GM19193 (cell line): Measurements from ENCODE around the gene MTFMT.

Experiments used
- POLR2A ChIP-seq: IDR thresholded peaks from 4 replicates; pipeline ENCODE4 v1.6.1; 2011; ENCODE audit not compliant: insufficient read depth, insufficient read length; ENCODE audit errors: extremely low read depth

Gene MTFMT

DNA sequence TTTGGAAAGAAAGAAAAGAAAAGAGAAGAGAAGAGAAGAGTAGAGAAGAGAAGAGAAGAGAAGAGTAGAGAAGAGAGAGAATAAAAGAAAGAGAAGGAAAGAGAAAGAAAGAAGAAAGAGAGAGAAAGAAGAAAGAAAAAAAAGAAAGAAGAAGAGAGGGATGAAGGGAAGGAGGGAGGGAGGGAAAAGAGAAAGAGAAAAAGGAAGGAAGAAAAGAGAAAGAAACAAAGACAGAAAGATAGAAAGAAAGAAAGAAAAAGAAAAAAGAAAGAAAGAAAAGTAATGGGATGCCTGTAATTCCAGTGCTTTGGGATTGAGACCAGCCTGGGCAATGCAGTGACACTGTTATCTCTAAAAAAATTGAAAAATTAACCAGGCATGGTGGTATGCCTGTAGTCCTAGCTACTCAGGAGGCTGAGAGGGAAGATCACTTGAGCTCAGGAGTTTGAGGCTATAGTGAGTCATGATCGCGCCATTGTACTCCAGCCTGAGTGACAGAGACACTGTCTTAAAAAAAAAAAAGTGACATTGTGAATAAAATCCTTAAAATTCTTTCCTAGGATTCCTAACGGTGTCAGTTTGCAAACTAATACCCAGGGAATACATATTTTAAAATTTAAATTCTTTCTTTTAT is 36.7 kb upstream of the MTFMT start:
- TF ChIP-seq POLR2A: no peak

- no peak for TF ChIP-seq POLR2A
Observed at GRCh38 chr15:65062726-65063125, 33.3 kb upstream of the MTFMT start.

DNA sequence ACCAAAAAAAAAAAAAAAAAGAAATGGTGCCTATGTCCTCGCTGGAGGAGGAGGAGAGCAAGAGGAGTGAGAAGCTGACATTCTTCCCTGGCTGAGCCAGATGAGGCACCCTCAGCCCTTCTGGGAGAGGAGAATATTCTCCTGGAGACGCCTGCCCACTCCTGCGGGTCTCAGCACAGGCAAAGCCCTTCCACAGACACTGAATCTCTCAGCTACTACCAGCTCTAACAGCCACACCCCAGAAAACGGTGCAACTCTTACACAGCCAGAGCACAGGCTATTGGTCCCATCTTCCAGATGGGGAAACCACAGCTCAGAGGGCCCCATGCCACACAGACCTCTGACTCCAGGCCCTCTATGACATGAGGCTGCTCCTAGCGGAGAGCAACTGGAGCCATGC is 32.6 kb upstream of the MTFMT start:
- no peak for TF ChIP-seq POLR2A

DNA sequence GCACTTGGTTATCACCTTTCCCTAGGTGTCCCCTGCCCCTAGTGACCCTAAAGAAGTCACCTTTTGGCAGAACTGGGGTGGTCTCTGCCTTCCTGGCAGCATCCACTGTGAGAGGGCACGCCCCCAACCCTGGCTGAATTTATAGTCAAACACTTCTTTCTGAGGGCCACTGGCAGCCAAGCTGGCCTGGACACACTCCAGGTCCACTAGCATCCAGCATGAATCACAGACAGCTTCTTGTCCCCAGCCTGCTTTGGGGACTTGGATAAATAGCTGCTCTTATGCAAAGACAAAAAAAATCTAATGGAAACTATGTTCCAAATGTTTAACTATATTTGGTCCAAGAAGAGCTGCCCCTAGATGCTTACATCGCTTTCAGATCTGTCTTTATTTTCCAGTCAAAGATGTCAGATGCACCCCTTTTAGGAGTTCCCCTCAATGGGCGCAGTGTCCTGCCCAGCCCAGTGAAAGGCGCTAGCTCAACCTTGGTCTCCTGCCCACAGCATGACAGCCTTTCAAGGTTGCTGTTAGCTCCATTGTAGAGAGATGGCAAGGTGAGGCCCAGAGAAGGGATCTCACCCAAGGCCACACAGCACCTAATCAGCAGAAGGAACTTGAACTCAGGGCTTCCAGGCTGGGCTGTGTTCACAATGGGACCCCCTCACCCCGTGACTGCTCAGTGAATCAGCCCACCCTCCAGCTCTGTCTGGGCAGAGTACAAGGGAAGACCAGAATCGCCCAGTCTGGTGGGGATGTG is 31.4 kb upstream of the MTFMT start:
- TF ChIP-seq POLR2A: no peak

GRCh38 chr15:65059931-65060596 is 30.6 kb upstream of the MTFMT start:
- no peak for TF ChIP-seq POLR2A

- no peak for TF ChIP-seq POLR2A
Observed at GRCh38 chr15:65059369-65059750, 29.9 kb upstream of the MTFMT start.

DNA sequence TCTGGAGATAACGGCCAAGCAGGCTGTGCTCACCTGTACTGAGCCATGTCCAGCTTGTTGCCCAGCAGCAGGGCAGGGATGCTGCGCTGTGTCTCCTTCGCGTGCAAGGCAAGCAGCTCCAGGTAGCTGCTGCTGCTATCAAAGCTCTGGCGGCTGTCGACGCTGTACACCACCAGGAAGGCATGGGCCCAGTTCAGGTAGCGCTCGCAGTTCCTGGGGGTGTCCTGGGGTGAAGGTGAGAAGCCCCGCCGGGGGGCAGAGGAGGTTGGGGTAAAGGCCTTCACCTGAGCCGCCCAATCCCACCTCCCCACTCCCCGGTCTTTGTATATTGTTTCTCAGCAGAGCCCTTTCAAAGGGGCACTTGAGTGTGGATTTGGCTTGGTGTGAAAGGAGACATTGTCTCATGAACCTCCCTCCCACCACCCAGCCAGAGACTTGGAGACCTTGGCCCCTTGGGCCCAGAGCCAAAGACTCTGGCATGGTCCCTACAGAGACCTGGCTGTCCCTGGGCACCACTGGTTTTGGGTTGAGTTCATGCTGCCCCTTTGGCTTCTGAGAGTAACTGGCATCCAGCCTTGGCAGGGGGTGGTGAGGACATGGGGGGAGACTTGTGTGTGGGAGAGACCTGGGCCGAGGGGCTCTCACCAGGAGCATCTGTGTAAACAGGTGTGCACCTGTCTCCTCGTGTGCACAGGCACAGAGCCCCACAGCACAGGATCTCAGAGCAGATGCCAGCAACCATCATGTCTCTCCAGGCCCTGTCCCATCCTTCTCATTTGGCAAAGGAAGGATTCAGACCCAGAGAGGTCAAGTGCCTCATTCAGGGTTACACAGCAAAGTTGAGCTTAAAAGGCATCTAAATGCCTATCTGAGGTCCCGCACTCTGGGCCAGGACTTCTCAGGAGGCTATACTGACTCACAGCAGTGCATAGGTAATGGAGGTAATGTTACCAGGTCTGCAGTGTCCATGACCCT is 29.2 kb upstream of the MTFMT start:
- no peak for TF ChIP-seq POLR2A

- no peak for TF ChIP-seq POLR2A
Observed at GRCh38 chr15:65057549-65057940, 28.1 kb upstream of the MTFMT start.

GRCh38 chr15:65056868-65057548 is 27.6 kb upstream of the MTFMT start:
- no peak for TF ChIP-seq POLR2A

DNA sequence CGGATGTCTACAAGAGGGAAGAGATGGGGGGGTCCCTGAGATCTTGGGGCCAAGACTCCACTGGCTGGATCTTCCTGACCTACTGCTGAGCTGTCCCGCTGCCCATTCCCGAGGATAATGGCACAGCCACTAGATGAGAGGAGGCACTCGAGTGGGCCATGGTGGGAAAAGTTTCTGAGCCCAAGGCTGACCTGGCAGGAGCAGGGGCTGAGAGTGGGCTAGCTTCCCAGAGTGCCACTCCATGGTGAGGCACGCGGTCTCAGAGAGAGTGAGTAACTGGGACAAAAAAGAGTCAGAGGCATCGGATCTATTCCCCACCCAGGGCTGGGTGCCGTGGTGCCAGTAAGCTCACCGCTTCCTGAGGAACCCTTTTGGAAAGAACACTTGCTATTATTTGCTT is 26.7 kb upstream of the MTFMT start:
- no peak for TF ChIP-seq POLR2A

- no peak for TF ChIP-seq POLR2A
Observed at GRCh38 chr15:65055201-65055870, 25.9 kb upstream of the MTFMT start.

- TF ChIP-seq POLR2A: no peak
Observed at GRCh38 chr15:65054333-65055200, 25.1 kb upstream of the MTFMT start.

DNA sequence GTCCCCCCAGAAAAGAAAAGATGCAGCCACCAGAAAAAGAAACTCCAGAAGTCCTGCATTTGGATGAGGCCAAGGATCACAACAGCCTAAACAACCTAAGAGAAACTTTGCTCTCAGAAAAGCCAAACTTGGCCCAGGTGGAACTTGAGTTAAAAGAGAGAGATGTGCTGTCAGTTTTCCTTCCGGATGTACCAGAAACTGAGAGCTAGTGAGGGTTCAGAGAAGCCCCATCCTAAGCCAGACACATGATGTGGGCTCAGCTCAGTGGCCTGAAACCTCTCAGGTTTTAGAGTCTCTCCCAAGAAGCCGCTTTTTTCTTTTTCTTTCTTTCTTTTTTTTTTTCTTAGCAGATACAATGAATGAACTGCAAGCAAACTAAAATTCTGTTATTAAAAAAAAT is 23.5 kb upstream of the MTFMT start:
- no peak for TF ChIP-seq POLR2A
